Measurements from ENCODE around the gene PGBD5.

Gene PGBD5

GRCh38 chr1:230349020-230349393 lies 77.1 kb downstream of the PGBD5 start:
- no peak for DNase-seq (ENCODE audit: low read depth in 2 of 2)

GRCh38 chr1:230348386-230349019 lies 77.6 kb downstream of the PGBD5 start:
- DNase-seq (ENCODE audit: low read depth in 2 of 2): no peak

- DNase-seq (ENCODE audit: low read depth in 2 of 2): no peak
Measured at GRCh38 chr1:230347896-230348295, 78.2 kb downstream of the PGBD5 start.

DNA sequence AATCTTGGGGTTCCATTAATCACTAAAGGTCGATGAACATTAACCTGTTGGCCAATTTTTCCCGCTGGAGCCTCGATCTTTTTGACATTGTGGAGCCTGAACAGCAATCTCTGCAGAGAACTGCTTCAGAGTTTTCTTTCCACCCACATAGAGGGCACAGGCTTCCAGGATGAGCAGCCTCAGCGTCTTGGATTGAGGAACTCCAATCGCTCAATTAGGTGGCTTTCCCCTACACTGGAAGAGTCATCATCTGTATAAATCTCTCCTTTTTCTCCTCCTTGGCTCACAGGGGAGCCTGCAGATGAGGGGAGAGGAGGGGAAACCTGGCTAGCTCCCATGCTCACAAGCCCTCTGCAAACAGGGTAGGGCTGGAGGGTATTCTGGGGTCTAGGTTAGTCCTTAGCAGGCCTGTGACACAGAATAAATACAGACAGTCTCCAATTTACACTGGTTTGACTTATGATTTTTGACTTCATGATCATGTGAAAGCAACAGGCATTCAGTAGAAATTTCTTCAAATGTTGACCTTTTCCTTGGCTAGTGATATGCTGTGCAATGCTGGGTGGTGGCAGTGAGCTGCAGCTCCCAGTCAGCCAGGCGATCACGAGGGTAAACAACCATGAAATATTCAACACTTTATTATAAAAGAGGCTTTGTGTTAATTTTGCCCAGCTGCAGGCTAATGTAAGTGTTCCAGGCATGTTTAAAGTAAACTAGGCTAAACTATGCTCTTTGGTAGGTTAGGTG lies 80.8 kb downstream of the PGBD5 start:
- no peak for DNase-seq (ENCODE audit: low read depth in 2 of 2)

- no peak for DNase-seq (ENCODE audit: low read depth in 2 of 2)
Measured at GRCh38 chr1:230342699-230343098, 83.4 kb downstream of the PGBD5 start.

- DNase-seq (ENCODE audit: low read depth in 2 of 2): no peak
Measured at GRCh38 chr1:230342019-230342418, 84.1 kb downstream of the PGBD5 start.

- DNase-seq (ENCODE audit: low read depth in 2 of 2): no peak
Measured at GRCh38 chr1:230341162-230341546, 85.0 kb downstream of the PGBD5 start.

DNA sequence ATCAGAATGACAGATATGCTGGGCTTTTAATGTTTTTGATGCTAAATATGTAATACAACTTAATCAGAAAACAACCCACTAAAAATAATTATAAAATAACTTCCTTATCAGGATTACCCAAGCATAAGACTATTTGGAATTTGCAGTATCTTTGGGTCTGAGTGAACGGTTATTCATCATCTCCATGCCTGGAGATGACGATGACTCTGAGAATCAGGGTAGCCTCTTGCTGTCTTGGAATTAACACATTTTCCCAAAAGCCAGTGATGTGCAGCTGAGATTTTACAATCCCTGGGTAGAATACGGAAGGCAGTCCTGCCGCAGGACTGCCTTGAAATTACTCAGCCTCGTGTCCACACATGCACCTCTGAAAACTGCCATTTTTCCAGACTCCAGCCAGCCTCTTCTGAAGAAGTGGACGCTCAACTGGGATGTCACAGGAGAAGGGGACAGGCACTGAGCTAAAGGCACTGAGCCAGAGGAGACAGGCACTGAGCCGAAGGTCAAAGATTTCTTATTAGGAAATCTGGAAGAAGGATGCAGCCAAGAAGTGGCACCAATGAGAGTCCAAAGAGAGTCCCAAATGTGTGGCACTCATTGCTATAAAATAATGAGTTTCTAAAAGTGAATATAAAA lies 85.5 kb downstream of the PGBD5 start:
- DNase-seq (ENCODE audit: low read depth in 2 of 2): no peak

GRCh38 chr1:230339033-230339432 lies 87.1 kb downstream of the PGBD5 start:
- DNase-seq (ENCODE audit: low read depth in 2 of 2): no peak

- no peak for DNase-seq (ENCODE audit: low read depth in 2 of 2)
Measured at GRCh38 chr1:230337266-230337665, 88.9 kb downstream of the PGBD5 start.

DNA sequence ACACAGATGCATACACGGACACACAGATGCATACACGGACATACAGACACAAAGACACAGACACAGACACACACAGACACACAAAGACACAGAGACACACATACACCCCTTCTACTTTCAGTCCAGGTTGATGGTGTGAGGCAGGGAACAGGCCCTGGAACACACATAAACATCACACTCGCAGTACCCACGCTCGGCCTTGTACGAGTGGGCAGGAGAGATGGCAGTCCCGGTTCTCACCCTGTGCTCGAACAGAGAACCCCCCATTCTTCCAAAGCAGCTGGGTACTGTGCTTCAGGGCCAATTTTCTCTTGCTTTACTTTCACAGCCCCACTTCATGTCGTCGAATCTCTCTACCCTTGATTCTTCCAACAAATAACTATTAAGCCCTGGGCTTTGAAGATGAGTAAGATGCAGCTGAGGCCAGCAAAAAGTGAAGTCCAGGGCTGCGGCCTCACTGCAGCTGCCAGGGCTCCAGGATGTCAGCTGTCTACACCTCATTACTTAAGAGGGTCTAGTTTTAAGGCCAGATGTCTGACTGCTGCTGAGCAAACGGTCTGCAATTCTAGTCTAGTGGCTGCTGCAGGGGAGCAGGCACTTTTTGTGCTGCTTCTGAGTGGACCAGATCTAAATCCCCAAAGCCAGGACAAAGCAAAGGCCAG lies 90.1 kb downstream of the PGBD5 start:
- no peak for DNase-seq (ENCODE audit: low read depth in 2 of 2)

GRCh38 chr1:230334447-230334837 lies 91.7 kb downstream of the PGBD5 start:
- DNase-seq (ENCODE audit: low read depth in 2 of 2): no peak

DNA sequence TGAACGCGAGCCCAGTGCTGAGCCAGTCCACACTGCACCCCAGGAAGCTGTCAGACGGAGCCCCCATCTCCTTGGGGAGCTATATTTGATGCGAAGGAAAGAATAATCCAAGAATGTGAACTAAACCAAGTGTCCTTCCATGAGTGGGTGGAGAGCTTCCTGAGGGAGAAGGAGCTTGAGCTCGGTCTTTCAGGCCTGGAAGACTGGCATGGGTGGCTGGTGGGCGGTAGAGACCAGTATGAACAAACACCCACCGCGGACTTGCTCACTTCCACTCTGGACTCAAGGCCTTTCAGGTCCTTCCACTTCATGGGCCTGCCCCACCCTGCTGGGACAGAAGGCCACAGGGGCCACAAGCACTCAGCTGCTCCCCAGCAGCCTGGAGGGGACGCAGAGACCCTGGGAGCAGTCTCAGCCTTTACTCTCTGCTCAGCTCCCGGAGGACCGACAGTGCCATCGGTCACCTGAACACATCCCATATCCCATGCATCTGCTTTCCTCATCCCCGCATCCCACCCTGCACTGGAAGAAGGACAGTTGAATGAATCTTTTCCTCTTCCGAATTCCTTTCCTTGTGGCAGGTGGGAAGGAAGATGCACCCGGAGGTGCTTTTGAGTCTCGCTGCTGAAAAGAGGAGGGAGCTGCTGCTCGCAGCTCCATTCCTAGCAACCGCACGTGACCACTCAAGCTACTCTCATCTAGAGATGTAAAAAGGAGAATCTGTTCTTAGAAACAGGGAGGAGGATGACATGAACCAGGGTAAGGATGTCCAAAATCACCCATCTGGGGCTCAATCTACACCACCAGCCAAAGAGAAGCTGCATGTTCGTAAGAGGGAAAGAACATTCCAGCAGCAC lies 92.3 kb downstream of the PGBD5 start:
- DNase-seq (ENCODE audit: low read depth in 2 of 2): no peak

DNA sequence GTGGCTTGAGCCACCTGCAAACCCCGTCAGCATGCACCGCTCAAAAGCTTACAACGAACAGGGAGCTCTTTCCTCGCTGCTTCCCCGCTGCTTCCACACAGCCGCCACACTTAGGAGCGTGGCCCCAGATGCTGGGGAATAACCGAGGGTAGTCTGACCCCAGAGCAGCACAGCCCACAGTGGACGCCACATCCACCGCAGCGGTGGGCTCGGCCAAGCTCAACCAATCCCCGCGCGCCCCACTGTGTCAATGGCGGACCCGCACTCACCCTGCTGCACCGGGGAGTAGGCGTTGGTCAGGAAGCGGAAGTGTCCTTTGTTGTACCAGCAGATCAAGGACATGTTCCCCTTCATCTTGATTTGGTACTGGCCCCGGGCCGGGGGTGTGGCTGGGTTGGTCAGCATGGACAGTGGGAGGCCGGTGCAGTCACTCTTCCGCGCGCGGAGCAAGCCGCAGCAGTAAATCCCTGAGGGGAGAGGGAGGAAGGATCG lies 93.5 kb downstream of the PGBD5 start:
- DNase-seq (ENCODE audit: low read depth in 2 of 2): no peak

DNA sequence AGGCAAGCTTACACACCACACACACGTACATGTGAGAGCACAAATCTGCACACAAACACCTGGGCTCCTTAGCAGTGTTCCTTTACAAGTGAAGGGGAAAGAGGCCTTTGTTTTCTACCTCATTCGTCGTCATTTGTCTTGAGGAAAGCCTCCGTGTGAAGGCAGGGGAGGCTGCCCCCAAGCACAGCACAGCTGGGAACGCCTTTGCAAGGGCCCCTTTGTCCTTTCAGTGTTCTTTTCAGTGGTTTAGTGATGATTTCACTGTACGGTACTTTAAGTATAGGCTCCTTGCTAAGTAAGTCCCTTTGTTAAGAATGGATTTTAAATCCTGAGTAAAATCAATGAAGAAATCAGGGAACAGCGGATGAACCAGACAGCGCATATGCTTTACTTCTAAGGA lies 94.1 kb downstream of the PGBD5 start:
- no peak for DNase-seq (ENCODE audit: low read depth in 2 of 2)

GRCh38 chr1:230330157-230330556 lies 96.0 kb downstream of the PGBD5 start:
- no peak for DNase-seq (ENCODE audit: low read depth in 2 of 2)

DNA sequence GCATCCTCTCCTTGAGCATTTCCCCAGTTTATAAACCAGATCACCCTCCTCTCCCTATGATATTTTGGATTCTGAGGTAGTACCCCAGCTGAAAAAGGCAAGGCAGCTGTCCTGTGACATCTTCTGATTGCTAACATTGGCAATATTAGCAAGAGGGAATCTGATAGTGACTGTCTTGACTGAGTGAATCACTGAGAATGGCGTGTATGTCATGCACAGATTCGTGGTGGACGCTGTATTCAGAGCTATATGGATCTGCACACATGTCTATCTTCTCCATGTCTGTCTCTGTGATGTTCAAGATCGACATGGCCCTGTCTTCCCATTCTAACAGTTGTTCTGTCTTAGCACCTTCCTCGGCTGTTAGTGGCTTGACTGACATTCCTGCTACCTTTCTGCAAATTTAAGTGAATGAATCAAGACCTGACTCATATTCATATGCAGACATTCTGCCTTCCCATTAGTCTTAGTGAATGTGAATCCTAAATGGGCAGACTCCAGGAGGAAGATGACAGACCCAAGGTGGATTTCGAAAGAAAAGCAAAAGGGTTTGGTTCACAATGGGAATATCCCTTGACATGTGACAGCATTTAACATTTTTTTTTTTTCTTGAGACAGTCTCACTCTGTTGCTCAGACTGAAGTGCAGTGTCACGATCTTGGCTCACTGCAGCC lies 97.7 kb downstream of the PGBD5 start:
- no peak for DNase-seq (ENCODE audit: low read depth in 2 of 2)

GRCh38 chr1:230327892-230328284 lies 98.2 kb downstream of the PGBD5 start:
- DNase-seq (ENCODE audit: low read depth in 2 of 2): peak; percentile 16 to 24

DNA sequence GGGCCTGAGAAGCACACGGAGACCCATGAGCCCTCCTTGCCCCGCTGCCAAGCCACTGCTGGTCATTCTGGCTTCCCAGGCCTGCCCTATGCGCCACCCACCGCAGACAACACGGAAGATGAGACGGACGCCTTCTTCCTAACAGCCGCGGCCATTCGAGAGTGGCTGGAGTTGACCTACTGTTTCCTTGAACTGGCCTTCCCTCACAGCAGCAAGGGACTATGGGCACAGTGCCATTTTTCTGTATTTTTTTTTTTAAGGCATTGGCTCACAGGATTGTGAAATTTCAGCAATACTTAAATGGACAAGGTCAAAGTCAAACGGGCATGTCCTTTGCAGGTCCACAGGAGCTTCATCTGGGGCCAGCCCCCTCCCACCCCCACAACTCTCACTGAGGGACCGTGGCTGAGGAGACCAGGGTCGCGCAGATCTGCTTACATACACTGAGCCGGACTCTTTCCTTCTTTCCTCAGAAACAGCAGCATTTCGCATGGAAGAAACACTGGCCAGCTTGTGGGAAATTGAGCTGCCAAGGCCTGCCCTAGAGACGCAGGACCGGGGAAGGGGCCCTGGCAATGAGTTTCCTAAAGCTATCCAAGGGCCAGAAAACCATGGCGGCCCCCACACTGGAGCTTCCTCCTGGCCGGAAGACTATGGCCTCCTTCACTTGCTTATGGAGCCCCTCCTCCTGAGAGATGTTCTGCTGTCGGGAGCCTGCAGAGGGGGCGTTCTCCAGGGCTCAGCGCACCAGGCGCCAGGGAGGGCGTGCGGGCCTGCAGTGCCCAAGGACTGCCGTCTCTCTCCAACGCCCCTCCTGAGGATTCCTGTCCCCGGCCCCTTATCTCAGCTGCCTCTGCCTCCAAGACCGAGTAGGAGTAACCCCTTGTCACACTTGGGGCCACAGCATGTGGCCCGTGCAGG lies 98.9 kb downstream of the PGBD5 start:
- no peak for DNase-seq (ENCODE audit: low read depth in 2 of 2)

DNA sequence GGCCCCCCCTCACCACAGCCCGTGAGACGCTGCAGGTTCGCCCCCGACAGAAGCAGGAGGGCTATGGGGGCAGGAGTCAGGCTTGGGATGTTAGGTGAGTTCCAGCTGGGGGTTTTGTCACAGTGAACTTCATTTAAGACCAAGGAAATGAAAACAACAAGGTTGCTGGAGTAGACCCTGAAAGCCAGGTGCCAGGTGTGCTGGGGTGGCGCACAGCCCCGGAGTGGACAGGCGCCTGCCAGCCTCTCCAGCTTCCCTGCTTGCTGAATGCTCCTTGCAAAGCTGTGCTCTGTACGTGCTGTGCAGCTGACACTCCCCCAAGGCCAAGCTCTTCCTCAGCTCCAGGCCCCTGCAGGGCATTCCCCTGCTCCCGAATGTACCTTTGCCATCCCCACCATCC lies 102.4 kb downstream of the PGBD5 start:
- DNase-seq (ENCODE audit: low read depth in 2 of 2): no peak
